ENCODE results near the gene HNRNPA0.
"Not testable (repeated sequence)": the region's sequence is repeated elsewhere in the genome, so short reads cannot be mapped to it uniquely, and the experiment has no call there.

GRCh38 chr5:137788560-137788959 lies 34.4 kb upstream of the HNRNPA0 start:
- not testable (repeated sequence) for TF ChIP-seq CTCF, POLR2A (IDR thresholded peaks at IDR 0.05)

All from uterus (tissue), 2 donors.